A673 (cell line): ENCODE data around the gene SLC16A3. TPM values are rescaled to one million over a fixed set of nuclear protein-coding genes. Genes with fewer than 3 reads are reported as not detected.

Source experiments
- BruUV-seq: library from RNA; stranded (reverse); fragments of 400-500 nt; replicated peaks from 2 replicates; lab custom pipeline; 2021; lab: Mats Ljungman, UMichigan
- CTCF ChIA-PET: fragments of 300-600 bp; sonication (Branson Sonifier 250); formaldehyde crosslinking; loops from one replicate; lab custom pipeline; 2022; ENCODE audit warnings: antibody characterized with exemption; lab: Charles Lee
- POLR2A ChIA-PET: fragments of 300-600 bp; sonication (Branson Sonifier 250); formaldehyde crosslinking; loops from one replicate; lab custom pipeline; 2022; ENCODE audit warnings: antibody characterized with exemption; ENCODE audit not compliant: low non-redundant PET; lab: Charles Lee
- DNase-seq: peaks from one replicate; pipeline ENCODE4 v3.0.0-alpha.2; 2015; ENCODE audit warnings: low spot score
- H3K27ac ChIP-seq: fragments of 200-600 bp; sonication (generic); 2 replicates; pipeline ENCODE4 v1.5.1; 2016; ENCODE audit warnings: mixed run types, low read depth, mild to moderate bottlenecking, mixed read lengths, antibody characterized with exemption, low read length; ENCODE audit not compliant: poor library complexity, severe bottlenecking
- H3K27me3 ChIP-seq: fragments of 200-600 bp; sonication (generic); replicated peaks from 2 replicates; pipeline ENCODE4 v1.6.1; 2017; ENCODE audit warnings: mixed run types, low read depth, mild to moderate bottlenecking, mixed read lengths, antibody characterized with exemption, low read length; ENCODE audit not compliant: insufficient read depth, poor library complexity
- H3K36me3 ChIP-seq: fragments of 200-600 bp; sonication (generic); 2 replicates; pipeline ENCODE4 v1.6.1; 2016; ENCODE audit warnings: mixed run types, mild to moderate bottlenecking, mixed read lengths, antibody characterized with exemption, low read length; ENCODE audit not compliant: insufficient read depth, poor library complexity, severe bottlenecking
- H3K4me1 ChIP-seq: fragments of 200-600 bp; sonication (generic); 2 replicates; pipeline ENCODE4 v1.6.1; 2017; ENCODE audit warnings: mixed run types, mild to moderate bottlenecking, mixed read lengths, antibody characterized with exemption, low read length; ENCODE audit not compliant: insufficient read depth, poor library complexity, severe bottlenecking
- H3K4me3 ChIP-seq: fragments of 200-600 bp; sonication (generic); 2 replicates; pipeline ENCODE4 v1.5.1; 2016; ENCODE audit warnings: low read depth, mixed run types, mild to moderate bottlenecking, mixed read lengths, low read length; ENCODE audit not compliant: poor library complexity, severe bottlenecking
- H3K9me3 ChIP-seq: fragments of 200-600 bp; sonication (generic); 2 replicates; pipeline ENCODE4 v1.6.1; 2016; ENCODE audit warnings: mixed run types, low read depth, mild to moderate bottlenecking, mixed read lengths, antibody characterized with exemption, low read length; ENCODE audit not compliant: poor library complexity, severe bottlenecking
- CTCF ChIP-seq: fragments of 300-800, 200-600 bp; sonication (generic); conservative IDR thresholded peaks from 2 replicates; pipeline ENCODE4 v1.5.1; 2017; ENCODE audit warnings: low read depth, mild to moderate bottlenecking, antibody characterized with exemption, low read length, moderate library complexity, mixed read lengths
- EZH2 ChIP-seq: fragments of 200-600 bp; sonication (generic); IDR thresholded peaks from 2 replicates; pipeline ENCODE4 v1.6.1; 2017; ENCODE audit warnings: borderline replicate concordance, low read depth, mild to moderate bottlenecking, mixed read lengths, antibody characterized with exemption, low read length; ENCODE audit not compliant: poor library complexity, severe bottlenecking
- intact Hi-C: fragments of 100-400 bp; cut with micrococcal nuclease; formaldehyde crosslinking; loops from one replicate; pipeline ENCODE4 v1.10.0; 2022; ENCODE audit not compliant: unreplicated experiment
- total RNA-seq: library from RNA; stranded (reverse); gene quantifications from 2 replicates; pipeline ENCODE4 v1.2.3, GENCODE V29; 2021

Gene SLC16A3
- total RNA-seq, 1 experiment from 2014 or later = 0.97 TPM

- TF ChIP-seq CTCF = no peak
- DNase-seq = no peak
- CTCF ChIA-PET = interaction anchor here (0.6 to 3.3 kb wide), 3 partner anchors 10 to 317 kb away, joined by 3 to 10 read pairs (median 5); no protein-coding TSS in a partner anchor
- POLR2A ChIA-PET = no interaction called here
- intact Hi-C loops = no loop called here
- Histone ChIP-seq H3K27ac (peak overlapping the region; percentile 13), H3K4me1 (peaks cover 36% of the 10 kb centered on the region), H3K36me3 (peaks cover 1% of the 10 kb centered on the region), H3K27me3 (no peaks in the 10 kb centered on the region), H3K9me3 (no peaks in the 10 kb centered on the region), H3K4me3 (no peak overlapping the region)
- no TSS peak for BruUV-seq
These were observed 8.4 kb downstream of the SLC16A3 start for GRCh38 chr17:82237083-82237745.

GRCh38 chr17:82237746-82238471 lies 9.1 kb downstream of the SLC16A3 start:
- intact Hi-C loops = loop anchor here (2.0 kb wide), 1 partner anchor 61 kb away; no protein-coding TSS in a partner anchor
- Histone ChIP-seq H3K36me3 (peaks cover 8% of the 10 kb centered on the region), H3K9me3 (no peaks in the 10 kb centered on the region), H3K27me3 (no peaks in the 10 kb centered on the region), H3K4me3 (peak overlapping the region; percentile 36), H3K27ac (peak overlapping the region; percentile 69), H3K4me1 (peaks cover 43% of the 10 kb centered on the region)
- ChIA-PET POLR2A (no interaction called here), CTCF (interaction anchor here (0.5 to 3.3 kb wide), 2 partner anchors 9 to 550 kb away, joined by 3 to 10 read pairs; no protein-coding TSS in a partner anchor)
- DNase-seq = peak; percentile 62
- BruUV-seq = no TSS peak
- TF ChIP-seq EZH2 (no peak), CTCF (no peak)

GRCh38 chr17:82238472-82239201 lies 9.8 kb downstream of the SLC16A3 start:
- no TSS peak for BruUV-seq

More at GRCh38 chr17:82238472-82239201, 9.8 kb downstream of the SLC16A3 start:
- Histone ChIP-seq H3K27ac (peak overlapping the region; percentile 69), H3K4me1 (peaks cover 48% of the 10 kb centered on the region), H3K4me3 (peak overlapping the region; percentile 36), H3K27me3 (no peaks in the 10 kb centered on the region), H3K9me3 (no peaks in the 10 kb centered on the region), H3K36me3 (peaks cover 15% of the 10 kb centered on the region)
- POLR2A ChIA-PET = interaction anchor here (0.6 kb wide), 1 partner anchor 46 kb away, joined by 3 read pairs; no protein-coding TSS in a partner anchor
- intact Hi-C loops = loop anchor here (2.0 kb wide), 1 partner anchor 60 kb away; no protein-coding TSS in a partner anchor
- TF ChIP-seq EZH2 (no peak), CTCF (no peak)
- peak; percentile 95 for DNase-seq
- CTCF ChIA-PET = interaction anchor here (0.5 to 3.3 kb wide), 2 partner anchors 8 to 550 kb away, joined by 3 to 10 read pairs; no protein-coding TSS in a partner anchor
